Glutamatergic neuron (in vitro differentiated cells): ENCODE measurements around the gene PSG2. TPM values are rescaled to one million over a fixed set of nuclear protein-coding genes. Genes with fewer than 3 reads are reported as not detected.
A peak's percentile ranks its signal among the peaks of the same experiment; 100 is the strongest.
"Not testable (repeated sequence)": the region's sequence is repeated elsewhere in the genome, so short reads cannot be mapped to it uniquely, and the experiment has no call there.

Source experiments
- DNase-seq: peaks from one replicate; pipeline ENCODE4 v3.0.0; 2022
- H3K27ac Mint-ChIP-seq: one replicate; pipeline ENCODE4 v1.8.0; 2020; ENCODE audit warnings: mild to moderate bottlenecking, mixed read lengths, inconsistent platforms; ENCODE audit not compliant: unreplicated experiment
- H3K27me3 Mint-ChIP-seq: one replicate; pipeline ENCODE4 v1.8.0; 2020; ENCODE audit warnings: mild to moderate bottlenecking, moderate library complexity, mixed read lengths, inconsistent platforms; ENCODE audit not compliant: unreplicated experiment
- H3K36me3 Mint-ChIP-seq: one replicate; pipeline ENCODE4 v1.8.0; 2020; ENCODE audit warnings: mild to moderate bottlenecking, mixed read lengths, inconsistent platforms; ENCODE audit not compliant: unreplicated experiment
- H3K4me1 Mint-ChIP-seq: one replicate; pipeline ENCODE4 v1.8.0; 2020; ENCODE audit warnings: mild to moderate bottlenecking, low read depth, mixed read lengths, inconsistent platforms; ENCODE audit not compliant: unreplicated experiment
- H3K4me3 Mint-ChIP-seq: one replicate; pipeline ENCODE4 v1.8.0; 2020; ENCODE audit warnings: mild to moderate bottlenecking, mixed read lengths, inconsistent platforms; ENCODE audit not compliant: unreplicated experiment
- H3K9me3 Mint-ChIP-seq: one replicate; pipeline ENCODE4 v1.8.0; 2020; ENCODE audit warnings: mild to moderate bottlenecking, moderate library complexity, mixed read lengths, inconsistent platforms; ENCODE audit not compliant: unreplicated experiment
- CTCF ChIP-seq: fragments of 200-600 bp; sonication (generic); IDR thresholded peaks from one replicate; pipeline ENCODE4 v1.5.0; 2021; ENCODE audit not compliant: partially characterized antibody, unreplicated experiment
- total RNA-seq: library from RNA; stranded (reverse); fragmentation: NEBNext Ultra II Directional; extraction: Animal tissue kit (Norgen Biotek cat#: 25700); gene quantifications from one replicate; pipeline ENCODE4 v1.2.1, GENCODE V29; 2021; ENCODE audit not compliant: unreplicated experiment

The PSG2 gene
- total RNA-seq, 1 donor from 2014 or later: not detected

- H3K4me1 Mint-ChIP-seq, H3K27ac Mint-ChIP-seq, H3K27me3 Mint-ChIP-seq, H3K9me3 Mint-ChIP-seq, H3K36me3 Mint-ChIP-seq, H3K4me3 Mint-ChIP-seq: not testable (repeated sequence)
- peak; percentile 31 for DNase-seq
- peak; percentile 70 for TF ChIP-seq CTCF
Measured at GRCh38 chr19:43084196-43084832, 1.8 kb upstream of the PSG2 start.

GRCh38 chr19:43083721-43084120, 1.2 kb upstream of the PSG2 start:
- H3K4me3 Mint-ChIP-seq: not testable (repeated sequence)

GRCh38 chr19:43078311-43078710, 4.2 kb downstream of the PSG2 start:
- Mint-ChIP-seq H3K36me3 (no peaks in the 10 kb centered on the region), H3K27me3 (peaks cover 1% of the 10 kb centered on the region), H3K4me3 (no peak overlapping the region), H3K27ac (no peak overlapping the region), H3K4me1 (peaks cover 6% of the 10 kb centered on the region), H3K9me3 (peaks cover 9% of the 10 kb centered on the region)
- no peak for TF ChIP-seq CTCF
- no peak for DNase-seq

More at GRCh38 chr19:43083721-43084120, 1.2 kb upstream of the PSG2 start:
- H3K4me1 Mint-ChIP-seq, H3K27ac Mint-ChIP-seq, H3K9me3 Mint-ChIP-seq, H3K36me3 Mint-ChIP-seq, H3K27me3 Mint-ChIP-seq, DNase-seq: not testable (repeated sequence)

GRCh38 chr19:43077881-43078280, 4.6 kb downstream of the PSG2 start:
- not testable (repeated sequence) for H3K27me3 Mint-ChIP-seq, H3K36me3 Mint-ChIP-seq, DNase-seq, H3K9me3 Mint-ChIP-seq, H3K4me1 Mint-ChIP-seq, H3K4me3 Mint-ChIP-seq, H3K27ac Mint-ChIP-seq

GRCh38 chr19:43062418-43062817, 20.1 kb downstream of the PSG2 start:
- not testable (repeated sequence) for H3K27ac Mint-ChIP-seq, H3K4me1 Mint-ChIP-seq, H3K36me3 Mint-ChIP-seq, H3K27me3 Mint-ChIP-seq, H3K9me3 Mint-ChIP-seq, H3K4me3 Mint-ChIP-seq, DNase-seq

GRCh38 chr19:43061326-43061725, 21.2 kb downstream of the PSG2 start:
- not testable (repeated sequence) for H3K4me1 Mint-ChIP-seq, H3K36me3 Mint-ChIP-seq, H3K27me3 Mint-ChIP-seq, DNase-seq, H3K27ac Mint-ChIP-seq, H3K4me3 Mint-ChIP-seq, H3K9me3 Mint-ChIP-seq

- H3K36me3 Mint-ChIP-seq, H3K4me1 Mint-ChIP-seq, DNase-seq, H3K27ac Mint-ChIP-seq, H3K4me3 Mint-ChIP-seq, H3K9me3 Mint-ChIP-seq, H3K27me3 Mint-ChIP-seq: not testable (repeated sequence)
Measured at GRCh38 chr19:43060254-43060653, 22.2 kb downstream of the PSG2 start.

GRCh38 chr19:43059482-43059881, 23.0 kb downstream of the PSG2 start:
- not testable (repeated sequence) for H3K36me3 Mint-ChIP-seq, H3K9me3 Mint-ChIP-seq, H3K4me3 Mint-ChIP-seq, DNase-seq, H3K27ac Mint-ChIP-seq, H3K27me3 Mint-ChIP-seq, H3K4me1 Mint-ChIP-seq

- DNase-seq, H3K4me1 Mint-ChIP-seq, H3K27me3 Mint-ChIP-seq, H3K27ac Mint-ChIP-seq, H3K36me3 Mint-ChIP-seq, H3K4me3 Mint-ChIP-seq, H3K9me3 Mint-ChIP-seq: not testable (repeated sequence)
Measured at GRCh38 chr19:43058440-43058839, 24.1 kb downstream of the PSG2 start.

- not testable (repeated sequence) for H3K4me3 Mint-ChIP-seq, H3K4me1 Mint-ChIP-seq, DNase-seq, H3K27me3 Mint-ChIP-seq, H3K36me3 Mint-ChIP-seq, H3K27ac Mint-ChIP-seq, H3K9me3 Mint-ChIP-seq
Measured at GRCh38 chr19:43047966-43048365, 34.5 kb downstream of the PSG2 start.

- not testable (repeated sequence) for H3K36me3 Mint-ChIP-seq, DNase-seq, H3K4me1 Mint-ChIP-seq, H3K27me3 Mint-ChIP-seq, H3K9me3 Mint-ChIP-seq, H3K27ac Mint-ChIP-seq, H3K4me3 Mint-ChIP-seq
Measured at GRCh38 chr19:43046578-43046977, 35.9 kb downstream of the PSG2 start.
